HG03354 (cell line): ENCODE measurements around the gene ADAMTS4.

Experiments used
- ATAC-seq: cut with Tn5 transposase; IDR thresholded peaks from one replicate; pipeline ENCODE4 v1.9.1; 2021; ENCODE audit warnings: mild to moderate bottlenecking; ENCODE audit not compliant: unreplicated experiment, poor library complexity, severe bottlenecking

The ADAMTS4 gene

DNA sequence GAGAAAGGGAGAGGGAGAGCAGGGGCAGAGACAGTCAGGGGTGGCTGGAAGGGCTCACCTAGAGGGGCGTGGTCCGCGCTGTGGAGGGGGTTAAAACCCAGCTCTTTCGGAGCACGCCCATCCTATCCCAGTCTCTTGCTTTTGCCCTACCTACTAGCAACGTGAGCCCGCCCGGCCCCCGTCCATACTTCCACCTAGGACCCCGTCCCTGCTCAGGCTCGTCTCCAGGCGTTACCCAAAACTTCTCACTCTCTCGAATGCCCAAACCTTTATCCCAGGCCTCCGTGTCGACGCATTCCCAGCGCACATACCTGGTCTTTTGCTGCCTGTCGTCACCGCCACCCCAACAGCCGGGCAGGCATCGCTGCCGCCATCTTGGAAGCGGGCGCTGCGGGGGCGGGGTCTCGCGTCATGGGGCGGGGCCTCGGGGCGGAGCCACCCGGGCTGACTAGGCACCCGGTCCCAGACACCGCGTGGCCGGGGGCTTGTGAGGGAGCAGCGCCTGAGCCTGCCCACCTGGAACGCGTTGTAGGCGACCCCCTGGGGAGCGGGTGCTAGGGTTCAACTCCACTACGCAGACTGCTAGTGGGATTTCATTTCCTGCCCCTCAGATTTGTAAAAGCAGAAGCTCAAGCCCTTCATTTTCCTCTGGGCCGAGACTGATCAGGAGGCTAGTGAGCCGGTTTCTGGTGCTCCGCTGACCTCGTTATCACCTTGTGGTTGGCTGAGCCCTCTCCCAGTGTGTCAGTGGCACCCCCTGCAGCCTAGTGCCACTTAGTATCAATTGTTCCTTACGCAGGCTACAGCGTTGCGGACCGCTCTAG lies 21.5 kb downstream of the ADAMTS4 start, which contains the start of gene B4GALT3:
TSS of gene B4GALT3 (minus strand) at position 396 of the 824 bp plus-strand sequence. CDS start 1,447 bp downstream, outside the sequence.
- ATAC-seq, result peak; percentile 79

DNA sequence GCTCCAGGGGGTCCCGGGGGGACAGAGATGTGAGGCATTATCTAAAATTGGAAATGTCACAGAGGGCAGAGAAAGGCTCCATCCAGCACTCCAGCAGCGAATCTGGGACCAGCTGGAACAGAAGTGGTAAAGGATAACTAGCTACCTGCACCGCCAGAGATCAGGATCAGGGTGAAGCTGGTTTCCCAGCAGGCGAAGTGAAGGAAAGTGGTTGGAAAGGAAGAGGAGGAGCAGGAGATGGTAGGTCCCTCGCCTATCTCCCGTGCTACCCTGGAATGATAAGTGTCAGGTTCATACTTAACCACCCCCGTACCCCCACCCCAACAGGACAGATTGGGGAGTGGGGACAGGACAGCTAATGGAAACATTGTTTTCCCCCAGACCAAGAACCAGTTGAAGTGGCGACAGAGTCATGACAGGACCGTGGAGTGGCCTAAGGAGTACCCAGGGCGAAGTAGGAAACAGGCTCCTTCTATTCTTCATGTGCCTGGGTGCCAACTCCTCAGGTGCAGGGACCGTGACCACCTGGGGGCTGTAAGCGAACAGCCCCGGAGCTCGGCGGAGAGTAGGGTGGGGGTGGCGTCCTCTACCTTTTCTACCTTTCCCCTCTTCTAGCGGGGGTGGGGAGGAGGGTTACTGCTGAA lies 22.3 kb downstream of the ADAMTS4 start:
- no peak for ATAC-seq

DNA sequence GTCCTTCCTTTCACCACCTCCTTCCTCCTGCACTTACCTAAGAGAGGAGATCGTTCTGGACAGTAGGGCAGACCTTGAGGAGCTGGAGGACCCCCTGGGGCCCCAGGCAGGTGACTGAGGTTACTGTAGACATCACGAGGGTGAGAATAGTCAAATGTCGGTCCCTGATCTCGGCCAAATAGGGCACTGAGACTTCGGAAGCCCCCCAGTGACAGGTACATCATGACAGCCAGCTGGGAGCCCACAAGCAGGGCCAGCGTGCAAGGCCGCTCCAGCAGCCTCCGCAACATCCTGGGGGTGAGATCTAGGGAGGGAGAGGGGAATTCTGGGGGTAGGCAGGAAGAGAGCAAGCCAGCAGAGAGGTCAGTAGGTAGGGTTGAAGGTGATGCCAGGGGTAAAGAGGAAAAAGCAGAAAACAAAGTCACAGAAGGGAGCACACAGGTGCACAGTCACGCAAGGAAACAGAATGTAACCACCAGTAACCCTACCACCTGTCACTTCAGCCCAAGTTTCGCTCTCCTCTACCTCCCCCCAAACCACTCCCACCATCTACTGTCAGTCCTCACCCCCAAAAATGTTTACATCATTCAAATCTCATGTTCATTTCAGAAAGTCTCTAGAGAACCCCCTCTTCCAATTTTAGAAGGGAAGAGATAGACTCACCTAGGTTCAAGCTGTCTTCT lies 22.9 kb downstream of the ADAMTS4 start:
- no peak for ATAC-seq

DNA sequence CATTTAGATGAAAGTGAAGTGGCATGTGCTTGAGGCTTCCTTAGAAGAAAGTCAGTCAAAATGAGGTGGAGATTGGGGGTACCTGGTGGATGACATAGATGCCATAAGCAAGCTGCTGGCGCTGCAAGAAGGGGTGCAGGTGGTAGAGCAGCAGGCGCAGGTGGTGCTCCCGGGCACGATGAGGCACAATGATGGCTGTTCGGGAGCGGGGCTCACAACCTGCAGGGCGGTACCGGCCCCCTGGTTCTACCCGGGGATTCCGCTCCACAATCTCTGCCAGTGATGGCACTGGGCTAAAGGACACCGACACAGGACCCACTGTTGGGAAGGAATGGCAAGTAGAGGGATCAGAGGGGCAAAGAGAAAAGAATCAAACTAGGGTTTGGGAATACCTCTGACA lies 23.9 kb downstream of the ADAMTS4 start:
- ATAC-seq, result no peak

DNA sequence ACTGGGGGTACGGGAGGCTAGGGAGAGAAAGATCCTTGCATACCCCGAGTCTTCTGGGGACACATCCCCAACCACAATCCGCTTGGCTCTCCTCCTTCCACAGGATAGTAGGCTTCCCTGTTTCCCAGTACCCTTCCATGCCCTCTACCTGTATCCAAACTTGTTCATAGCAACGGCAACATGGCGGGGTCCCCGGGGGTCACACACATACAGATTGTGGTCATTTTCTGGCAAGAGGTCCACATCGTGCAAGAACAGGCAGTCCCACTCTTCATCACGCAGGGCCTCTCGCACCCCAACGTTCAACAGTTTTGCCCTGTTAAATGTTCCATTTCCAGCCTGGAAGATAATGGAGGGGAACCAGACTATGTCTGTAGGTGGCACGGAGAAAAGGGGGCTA lies 25.1 kb downstream of the ADAMTS4 start:
- no peak for ATAC-seq

DNA sequence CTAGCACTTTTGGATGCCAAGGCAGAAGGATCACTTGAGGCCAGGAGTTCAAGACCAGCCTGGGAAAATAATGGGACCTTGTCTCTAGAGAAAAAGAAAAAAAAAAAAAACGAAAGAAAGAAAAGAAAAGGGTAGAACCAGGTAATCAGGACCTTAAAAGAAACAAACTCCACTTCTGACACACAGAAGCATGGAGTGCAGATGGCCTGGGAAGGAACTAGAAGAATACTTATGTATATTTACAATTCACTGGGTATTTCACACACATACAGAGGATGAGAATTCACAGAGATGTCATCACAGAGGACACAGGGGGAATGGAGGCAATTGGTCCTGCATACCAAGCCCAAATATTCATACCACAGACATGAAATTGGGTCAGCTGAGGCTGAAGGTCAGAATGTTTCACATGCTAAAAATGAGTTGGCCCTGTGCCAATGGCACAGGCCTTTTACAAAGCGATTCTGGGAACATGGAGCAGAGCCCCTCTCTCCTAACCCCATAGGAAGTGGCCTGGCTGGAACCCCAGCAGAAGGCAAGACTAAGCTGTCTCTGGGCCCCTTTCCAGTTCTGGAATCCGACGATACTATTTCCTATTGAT lies 26.0 kb downstream of the ADAMTS4 start:
- no peak for ATAC-seq

DNA sequence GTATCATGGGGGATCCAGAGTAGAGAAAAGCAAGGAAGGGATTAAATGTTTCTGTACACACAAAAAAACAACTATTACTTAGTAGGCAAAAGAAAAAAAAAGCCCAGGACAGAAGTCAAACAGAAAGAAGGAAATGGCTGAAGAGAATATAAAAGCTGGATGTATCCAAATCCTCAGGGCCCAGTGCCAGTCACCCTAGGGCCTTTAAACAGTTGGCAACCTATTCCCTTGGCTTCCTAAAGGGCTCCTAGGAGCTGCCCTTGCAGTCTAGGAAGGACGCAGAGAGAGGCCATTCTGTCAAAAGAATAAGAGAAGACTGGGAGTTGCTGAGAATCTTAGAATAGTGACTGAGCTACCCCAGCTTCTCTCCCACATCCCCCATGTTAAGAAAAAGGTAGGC lies 26.5 kb downstream of the ADAMTS4 start:
- no peak for ATAC-seq

DNA sequence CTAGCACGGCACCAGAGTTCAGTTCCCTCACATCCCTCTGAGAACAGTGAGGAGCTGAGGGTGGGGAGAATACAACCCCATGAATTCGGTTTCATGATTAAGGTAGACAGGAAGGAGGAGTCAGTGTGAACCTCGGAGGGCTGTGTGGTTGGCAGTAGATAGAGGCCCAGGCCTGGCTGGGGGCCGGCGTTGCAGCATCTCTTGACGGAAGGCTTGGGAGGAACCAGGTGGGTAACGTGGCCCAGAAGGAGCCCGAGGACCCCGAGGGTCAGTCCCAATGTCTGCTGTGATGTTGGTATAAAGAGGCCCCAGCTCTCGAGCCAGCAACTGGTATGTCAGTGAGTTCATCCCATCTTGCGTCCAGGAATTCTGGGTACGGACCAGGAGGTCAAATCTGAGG lies 27.2 kb downstream of the ADAMTS4 start:
- ATAC-seq, result no peak

DNA sequence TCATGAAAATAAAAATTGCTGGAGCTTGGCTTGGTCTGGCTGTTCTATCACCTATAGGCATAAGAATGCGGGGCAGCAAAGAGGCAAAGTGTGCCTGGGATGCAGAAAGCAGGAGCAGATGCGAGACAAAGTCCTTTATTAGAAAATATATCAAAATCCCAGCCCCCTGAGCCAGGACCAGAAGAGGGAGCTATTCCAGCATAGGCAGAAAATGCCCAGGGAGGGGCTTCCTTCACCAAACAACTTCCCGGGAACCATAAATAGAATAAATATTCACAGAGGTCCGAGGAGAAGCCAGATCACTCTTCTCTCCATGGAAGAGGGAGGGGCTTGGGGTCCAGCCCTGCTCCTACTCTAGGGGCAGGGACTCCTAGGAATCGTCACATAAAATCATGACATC lies 27.7 kb downstream of the ADAMTS4 start:
- no peak for ATAC-seq

DNA sequence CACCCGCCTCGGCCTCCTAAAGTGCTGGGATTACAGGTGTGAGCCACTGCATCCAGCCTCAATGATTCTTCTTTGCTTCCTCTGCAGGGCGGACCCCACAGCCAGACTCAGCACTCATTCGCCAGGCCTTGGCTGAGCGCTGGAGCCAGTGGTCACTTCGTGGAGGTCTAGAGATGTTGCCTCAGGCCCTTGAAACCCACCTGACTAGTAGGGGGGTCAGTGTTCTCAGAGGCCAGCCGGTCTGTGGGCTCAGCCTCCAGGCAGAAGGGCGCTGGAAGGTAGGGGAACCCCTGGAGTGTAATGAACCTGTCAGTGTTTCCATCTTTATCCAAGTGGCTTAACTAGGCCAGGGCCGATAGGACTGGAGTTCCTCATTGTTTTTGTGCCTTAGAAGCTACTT lies 29.9 kb downstream of the ADAMTS4 start:
- no peak for ATAC-seq

DNA sequence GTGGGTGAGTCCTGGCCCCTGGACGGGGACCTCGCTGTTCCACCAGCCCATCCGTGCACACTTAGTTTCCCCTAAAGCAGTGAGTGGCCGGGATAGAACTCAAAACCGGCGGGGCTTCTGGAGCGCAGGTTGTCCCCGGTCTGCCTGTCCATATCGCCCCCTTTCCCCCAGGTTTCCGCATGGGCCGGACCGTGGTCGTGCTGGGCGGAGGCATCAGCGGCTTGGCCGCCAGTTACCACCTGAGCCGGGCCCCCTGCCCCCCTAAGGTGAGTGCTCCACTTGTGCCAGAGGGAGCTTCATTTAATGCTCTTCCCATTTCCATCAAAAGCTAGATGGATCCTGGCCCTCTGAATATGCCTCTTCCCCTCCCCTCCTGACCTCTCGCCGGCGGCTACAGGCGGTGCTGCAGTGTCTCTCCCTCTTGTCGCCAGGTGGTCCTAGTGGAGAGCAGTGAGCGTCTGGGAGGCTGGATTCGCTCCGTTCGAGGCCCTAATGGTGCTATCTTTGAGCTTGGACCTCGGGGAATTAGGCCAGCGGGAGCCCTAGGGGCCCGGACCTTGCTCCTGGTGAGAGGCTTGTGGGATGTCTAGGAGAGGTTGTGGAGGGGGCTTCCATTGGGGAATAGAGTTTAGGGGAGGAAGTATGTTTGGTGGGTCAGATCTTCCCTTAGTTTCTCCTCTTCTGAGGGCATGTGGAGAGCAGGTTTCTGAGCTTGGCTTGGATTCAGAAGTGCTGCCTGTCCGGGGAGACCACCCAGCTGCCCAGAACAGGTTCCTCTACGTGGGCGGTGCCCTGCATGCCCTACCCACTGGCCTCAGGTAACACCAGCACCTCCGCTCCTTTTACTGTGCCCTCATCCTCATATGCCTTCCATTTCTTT lies 31.9 kb downstream of the ADAMTS4 start:
- ATAC-seq, result peak; percentile 6

DNA sequence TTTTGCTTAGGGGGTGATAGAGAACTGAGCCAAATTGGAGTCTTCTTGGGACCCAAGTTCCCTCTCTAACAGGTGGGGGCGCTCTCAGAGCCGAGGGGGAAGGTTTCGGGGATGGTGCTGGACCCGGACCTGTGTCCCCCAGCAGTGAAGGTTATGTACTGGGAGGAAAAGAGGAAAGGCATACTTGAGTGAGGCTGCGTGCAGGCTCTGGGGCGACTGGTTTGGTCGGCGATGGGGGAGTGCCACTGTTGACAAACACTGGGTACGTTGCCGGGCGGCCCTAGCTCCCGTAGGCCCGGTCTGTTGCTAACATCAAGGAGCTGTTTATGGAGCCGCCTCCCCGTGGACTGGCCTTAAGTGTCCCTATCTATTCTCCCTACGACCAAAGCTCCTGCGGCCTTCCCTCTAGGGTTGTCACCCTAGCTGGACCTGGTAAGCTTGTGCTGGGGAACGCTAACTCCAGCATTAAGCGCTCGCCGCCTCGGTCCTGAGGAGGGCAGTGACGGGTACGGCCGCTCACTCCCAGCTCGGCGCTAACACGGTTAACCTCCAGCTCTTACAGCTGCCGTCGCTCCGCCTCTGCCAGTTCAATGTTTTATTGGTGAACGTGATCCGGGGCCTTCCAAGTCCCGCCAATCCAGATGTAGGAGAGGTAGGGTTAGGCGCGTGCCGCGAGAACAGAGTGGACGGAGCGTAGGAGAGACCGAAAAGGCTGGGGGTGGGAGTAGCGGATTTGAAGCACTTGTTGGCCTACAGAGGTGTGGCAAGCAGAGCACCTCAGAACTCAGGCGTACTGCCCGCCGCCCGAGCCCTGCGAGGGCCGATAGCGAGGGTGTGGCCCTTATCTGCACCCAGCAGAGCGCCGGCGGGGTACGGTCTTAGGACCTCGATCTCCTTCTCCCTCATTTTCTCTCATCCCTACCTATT lies 32.8 kb downstream of the ADAMTS4 start, which contains the start of gene PPOX:
TSS of gene PPOX (plus strand) at position 685 of the 927 bp plus-strand sequence. CDS start 422 bp downstream, outside the sequence.
- ATAC-seq, result peak; percentile 95

DNA sequence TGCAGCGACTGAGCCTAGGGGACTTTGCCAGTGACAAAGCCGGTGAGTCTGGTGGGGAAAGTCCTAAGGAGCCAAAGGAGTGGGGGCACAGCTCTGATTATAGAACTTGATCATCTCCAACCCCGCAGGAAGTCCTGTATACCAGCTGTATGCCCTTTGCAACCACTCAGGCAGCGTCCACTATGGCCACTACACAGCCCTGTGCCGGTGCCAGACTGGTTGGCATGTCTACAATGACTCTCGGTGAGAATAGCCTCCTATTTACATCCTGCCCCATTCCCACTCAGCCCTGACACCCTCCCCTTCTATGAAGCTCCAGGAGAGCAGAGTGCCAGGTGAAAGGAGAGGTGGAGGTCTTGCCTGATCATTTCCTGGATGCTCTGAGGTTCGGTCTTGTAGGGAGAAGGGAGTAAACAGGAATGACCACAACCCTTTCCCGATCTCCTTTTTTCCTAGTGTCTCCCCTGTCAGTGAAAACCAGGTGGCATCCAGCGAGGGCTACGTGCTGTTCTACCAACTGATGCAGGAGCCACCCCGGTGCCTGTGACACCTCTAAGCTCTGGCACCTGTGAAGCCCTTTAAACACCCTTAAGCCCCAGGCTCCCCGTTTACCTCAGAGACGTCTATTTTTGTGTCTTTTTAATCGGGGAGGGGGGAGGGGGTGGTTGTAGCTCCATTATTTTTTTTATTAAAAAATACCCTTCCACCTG lies 33.8 kb downstream of the ADAMTS4 start:
- no peak for ATAC-seq

DNA sequence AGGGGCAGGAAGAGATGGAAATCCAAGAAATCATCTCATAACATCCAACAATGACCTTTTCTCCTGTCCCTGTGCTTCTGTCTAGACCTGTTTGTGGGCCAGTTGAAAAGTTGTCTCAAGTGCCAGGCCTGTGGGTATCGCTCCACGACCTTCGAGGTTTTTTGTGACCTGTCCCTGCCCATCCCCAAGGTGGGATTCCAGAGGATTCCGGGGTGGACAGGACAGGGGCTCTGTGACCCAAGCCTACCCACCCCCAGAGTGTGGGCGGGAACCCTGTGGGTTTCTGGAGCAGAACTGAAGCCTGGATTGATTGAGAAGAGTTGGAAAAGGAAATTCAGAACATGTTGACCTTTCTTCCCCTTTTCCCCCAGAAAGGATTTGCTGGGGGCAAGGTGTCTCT lies 35.1 kb downstream of the ADAMTS4 start:
- ATAC-seq, result no peak

DNA sequence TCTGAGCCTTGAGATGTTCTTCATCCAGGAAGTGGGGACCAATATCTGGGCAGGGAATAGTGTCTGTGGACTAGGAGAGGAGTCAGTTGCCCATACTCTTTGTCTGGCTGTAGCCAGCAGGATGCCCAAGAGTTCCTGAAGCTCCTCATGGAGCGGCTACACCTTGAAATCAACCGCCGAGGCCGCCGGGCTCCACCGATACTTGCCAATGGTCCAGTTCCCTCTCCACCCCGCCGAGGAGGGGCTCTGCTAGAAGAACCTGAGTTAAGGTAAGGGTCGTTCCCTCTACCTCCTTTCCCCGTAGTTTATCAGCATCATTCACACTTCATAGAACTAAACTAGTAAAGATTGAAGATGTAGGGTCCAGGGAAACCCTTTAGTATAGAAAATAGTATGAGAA lies 36.0 kb downstream of the ADAMTS4 start:
- no peak for ATAC-seq

DNA sequence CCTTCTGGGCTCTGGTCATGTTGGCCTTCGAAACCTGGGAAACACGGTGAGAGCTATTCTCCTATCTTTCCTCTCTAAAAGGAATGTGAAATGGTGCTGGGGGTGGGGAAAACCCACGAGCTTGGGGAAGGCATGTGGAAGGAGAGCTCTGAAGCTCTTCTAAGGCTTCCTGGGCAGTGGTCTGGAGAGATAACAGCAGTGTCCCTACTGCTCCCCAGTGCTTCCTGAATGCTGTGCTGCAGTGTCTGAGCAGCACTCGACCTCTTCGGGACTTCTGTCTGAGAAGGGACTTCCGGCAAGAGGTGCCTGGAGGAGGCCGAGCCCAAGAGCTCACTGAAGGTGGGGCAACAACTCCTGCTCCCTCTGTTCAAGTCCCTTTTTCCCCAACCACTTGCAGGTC lies 36.8 kb downstream of the ADAMTS4 start:
- no peak for ATAC-seq

DNA sequence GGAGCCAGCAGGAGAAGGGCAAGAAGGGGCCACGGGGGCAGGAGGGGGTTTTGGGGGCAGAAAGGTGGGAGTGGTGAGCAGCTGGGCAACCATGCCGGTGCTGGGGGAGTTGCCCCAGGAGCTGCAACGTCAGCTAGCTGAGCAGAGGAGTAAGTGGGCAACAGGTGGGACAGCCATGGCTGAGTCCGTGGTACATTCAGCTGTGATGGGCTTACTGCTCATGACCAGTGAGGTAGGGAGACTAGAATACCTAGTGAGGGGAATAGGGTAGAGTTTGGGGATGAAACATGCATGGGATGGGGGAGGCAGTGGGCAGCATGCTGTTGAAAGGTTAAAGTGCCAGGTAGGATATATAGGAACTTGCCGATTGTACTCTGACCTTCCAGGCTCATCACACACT lies 37.2 kb downstream of the ADAMTS4 start:
- ATAC-seq, result no peak

DNA sequence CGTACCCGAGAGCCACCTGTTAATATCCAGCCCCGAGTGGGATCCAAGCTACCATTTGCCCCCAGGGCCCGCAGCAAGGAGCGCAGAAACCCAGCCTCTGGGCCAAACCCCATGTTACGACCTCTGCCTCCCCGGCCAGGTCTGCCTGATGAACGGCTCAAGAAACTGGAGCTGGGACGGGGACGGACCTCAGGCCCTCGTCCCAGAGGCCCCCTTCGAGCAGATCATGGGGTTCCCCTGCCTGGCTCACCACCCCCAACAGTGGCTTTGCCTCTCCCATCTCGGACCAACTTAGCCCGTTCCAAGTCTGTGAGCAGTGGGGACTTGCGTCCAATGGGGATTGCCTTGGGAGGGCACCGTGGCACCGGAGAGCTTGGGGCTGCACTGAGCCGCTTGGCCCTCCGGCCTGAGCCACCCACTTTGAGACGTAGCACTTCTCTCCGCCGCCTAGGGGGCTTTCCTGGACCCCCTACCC lies 38.1 kb downstream of the ADAMTS4 start:
- ATAC-seq, result no peak
